Left renal cortex interstitium (tissue), 4 donors: ENCODE results near the gene PCCB. TPM values are rescaled to one million over a fixed set of nuclear protein-coding genes. Genes with fewer than 3 reads are reported as not detected.
"Not testable (repeated sequence)": the region's sequence is repeated elsewhere in the genome, so short reads cannot be mapped to it uniquely, and the experiment has no call there.

Experiments
- DNase-seq, 4 donors: peaks; one replicate each; pipeline ENCODE4 v3.0.0-alpha.2; 2013; ENCODE audit warnings: low read depth in 4 of 4, low spot score in 2 of 4, missing footprints in 1 of 4
- polyA plus RNA-seq, 4 donors: library from polyadenylated mRNA; unstranded; fragments of 120-200 nt; gene quantifications; one replicate each; pipeline ENCODE4 v1.2.1, GENCODE V29; 2013; ENCODE audit not compliant: insufficient read length in 4 of 4

PCCB gene
- 10 to 100 TPM; 58.3 to 84.9 (median 60.0) TPM for polyA plus RNA-seq

DNA sequence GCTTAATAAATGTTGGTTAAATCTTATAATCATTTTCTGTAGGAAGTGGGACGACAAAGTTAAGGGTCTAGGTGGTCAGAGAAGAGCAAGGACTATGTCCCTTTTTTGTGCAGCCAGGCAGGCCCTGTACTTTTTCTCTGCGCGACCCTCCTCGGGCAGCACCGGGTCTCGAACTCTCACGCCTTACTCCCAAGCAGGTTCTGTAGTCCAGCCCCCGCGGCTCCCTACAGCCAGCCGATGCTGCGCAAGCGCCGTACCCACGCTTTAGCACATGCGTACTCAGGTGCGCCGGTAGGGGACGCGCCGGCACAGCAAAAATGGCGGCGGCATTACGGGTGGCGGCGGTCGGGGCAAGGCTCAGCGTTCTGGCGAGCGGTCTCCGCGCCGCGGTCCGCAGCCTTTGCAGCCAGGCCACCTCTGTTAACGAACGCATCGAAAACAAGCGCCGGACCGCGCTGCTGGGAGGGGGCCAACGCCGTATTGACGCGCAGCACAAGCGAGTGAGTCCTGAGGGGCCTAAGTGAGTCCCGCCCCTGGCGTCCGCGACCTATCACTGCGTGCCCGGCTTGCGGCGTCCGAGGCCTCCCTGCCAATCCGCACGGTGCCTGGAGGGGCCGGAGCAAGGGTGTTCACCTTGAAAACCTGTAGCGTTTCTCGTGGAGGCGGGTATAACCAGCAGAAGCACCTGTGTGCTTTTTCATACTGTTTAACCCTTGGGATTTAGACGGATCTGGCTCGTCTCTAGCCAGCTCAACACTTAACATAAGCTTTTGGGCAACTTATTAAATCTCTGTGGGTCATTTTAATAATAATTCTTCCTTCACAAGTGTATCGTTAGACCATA lies at the start of gene PCCB:
Gene PCCB, plus strand, starts transcription at position 282 of the 844 bp plus-strand sequence. Its CDS starts 36 bp downstream, at position 318.
- peak; percentile 75 to 87 (median 82) for DNase-seq

DNA sequence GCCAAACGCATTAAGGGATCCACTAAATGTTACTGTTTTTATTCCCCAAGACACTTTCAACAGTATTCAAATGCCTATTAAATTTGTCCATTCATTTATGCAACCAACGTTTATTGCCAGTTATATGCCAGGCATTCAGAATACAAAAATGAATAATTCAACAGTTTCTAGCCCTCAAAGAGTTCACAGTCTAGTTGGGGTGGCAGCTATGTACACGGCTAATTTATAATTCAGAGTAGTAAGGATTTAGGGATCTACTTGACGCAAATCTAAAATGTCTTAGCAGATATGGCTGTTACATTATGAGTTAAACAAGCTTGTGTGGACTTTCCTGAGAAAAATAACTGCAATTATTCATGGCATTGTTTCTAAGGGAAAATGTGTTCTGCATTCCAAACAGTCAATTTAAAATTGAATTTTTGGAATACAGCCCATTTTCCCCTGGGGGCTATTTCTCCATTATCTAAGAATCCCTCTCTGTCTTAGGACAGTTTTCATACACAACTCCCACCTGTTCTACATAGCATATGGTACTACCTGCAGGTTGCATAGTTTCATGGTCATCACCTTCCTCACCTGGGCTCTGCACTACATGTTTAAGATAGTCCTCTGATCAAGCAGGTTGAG lies 42.5 kb upstream of the PCCB start:
- DNase-seq: no peak

DNA sequence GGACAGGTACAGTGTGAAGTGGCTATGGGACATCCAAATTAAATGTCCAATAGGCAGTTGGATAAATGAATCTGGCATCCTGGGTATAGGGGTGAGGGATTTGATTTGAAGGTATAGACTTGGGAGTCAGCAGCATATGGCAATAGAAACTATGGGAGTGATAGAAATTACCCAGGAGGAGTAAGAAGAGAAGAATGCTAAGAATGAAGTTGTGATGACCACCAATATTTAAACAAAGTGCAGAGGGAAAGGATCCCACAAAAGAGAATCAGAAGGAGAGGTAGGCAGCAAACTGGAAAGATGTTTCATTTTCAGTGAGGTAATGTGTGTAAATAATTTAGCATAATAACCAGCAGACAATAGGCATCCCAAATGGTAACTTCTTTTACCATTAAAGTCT lies 40.2 kb upstream of the PCCB start:
- DNase-seq: no peak

DNA sequence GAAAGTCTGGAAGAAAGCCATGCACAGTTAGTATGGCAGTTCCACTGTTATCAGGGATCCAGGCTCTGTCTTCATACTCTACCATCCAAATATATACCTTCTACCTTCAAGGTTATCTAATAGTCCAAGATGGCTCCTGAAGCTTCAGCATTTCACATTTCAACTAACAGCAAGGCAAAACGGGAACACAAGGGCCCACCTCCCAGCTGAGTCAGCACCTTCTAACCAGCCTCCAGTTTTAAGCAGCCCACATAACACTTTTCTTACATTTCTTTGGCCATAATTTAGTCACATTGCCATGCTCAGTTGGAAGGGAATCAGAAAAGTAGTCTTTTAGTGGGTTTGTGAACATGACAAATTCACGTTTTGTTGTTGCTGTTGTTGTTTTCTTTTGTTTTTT lies 38.6 kb upstream of the PCCB start:
- DNase-seq: no peak

DNA sequence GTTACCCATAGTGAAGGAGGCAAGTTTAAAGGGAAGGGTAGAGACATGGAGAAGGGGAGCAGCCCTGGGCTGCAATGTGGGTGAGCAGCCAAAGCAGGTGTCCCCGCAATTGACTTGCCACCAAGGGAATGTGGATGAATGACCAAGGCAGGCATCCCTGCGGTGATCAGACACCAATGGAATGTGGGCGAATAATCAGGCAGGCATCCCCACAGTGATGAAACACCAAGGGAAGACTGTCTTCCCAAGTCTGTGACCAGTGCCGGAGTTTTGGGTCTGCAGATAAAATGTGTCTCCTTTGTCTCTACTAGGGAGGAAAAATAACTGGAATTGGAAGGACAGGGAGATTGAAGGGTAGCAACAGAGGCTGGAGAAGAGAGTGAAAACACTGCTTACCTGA lies 27.4 kb upstream of the PCCB start:
- not testable (repeated sequence) for DNase-seq

DNA sequence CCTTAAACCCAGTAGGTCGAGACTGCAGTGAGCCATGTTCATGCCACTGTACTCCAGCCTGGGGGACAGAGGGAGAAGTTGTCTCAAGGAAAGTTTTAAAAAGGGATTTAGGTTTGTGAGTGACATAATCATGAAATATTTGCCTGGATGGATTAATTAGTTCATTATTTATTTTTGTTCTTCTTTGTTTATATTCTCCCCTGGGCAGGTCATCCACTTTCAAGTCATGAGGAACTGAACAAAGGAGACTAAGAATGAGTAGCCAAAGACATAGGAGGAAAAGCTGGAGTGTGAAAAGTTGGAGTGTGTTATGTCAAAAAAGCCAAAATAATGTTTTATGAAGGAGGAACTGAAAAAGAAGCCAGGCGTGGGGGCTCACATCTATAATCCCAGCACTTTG lies 17.7 kb upstream of the PCCB start:
- no peak for DNase-seq

DNA sequence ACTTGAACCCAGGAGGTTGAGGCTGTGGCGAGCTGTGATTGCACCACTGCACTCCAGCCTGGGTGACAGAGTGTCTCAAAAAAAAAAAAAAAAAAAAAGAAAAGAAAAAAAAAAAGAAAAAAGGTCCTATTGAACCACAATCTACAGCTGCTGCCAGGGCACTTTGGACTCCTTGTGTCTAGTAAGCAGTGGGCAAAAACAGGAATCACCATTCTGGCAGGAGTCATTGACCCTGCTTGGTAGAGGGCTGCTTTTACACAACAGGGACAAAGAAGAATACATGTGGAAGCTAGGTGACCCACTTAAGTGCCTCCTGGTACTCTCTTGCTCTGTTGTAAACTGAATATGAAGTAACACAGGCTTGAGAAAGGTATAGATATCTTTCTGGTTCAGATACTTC lies 14.6 kb upstream of the PCCB start:
- DNase-seq: no peak

DNA sequence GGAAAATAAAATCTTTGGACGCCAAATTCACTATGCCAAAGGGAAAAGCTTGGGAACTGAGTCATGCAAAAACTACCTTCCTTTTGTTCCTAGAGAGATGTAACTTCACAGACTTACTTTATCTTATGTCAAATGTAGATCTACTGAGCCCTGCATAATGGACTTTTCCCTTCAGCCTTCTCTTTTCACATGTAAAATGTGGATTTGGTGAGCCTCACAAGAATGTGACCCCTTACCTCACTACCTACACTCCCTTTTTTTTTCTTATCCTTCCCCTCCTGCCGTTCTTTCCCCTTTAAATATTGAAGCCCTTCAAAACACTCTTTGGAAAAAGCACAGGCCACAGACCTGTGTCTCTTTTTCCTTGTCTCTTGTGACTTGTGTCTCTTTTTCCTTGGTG lies 14.0 kb upstream of the PCCB start:
- DNase-seq: no peak

DNA sequence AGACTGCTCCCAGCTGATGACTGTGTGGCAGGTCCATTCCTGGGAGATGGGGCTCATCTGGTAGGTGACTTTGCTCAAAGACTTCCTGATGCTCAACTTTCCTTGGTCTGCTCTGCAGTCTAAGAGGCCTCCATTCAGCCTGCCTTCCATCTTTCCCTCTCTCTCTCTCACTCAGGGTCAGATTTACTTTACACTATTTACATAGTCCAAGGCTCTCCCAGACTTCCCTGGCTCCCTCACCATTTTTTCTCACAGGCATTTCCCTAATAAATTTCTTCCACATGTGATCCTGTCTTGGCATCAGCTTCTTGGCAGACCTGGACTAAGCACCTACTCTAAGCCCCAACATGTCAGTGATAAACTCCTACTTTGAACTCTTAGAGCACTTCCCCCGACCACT lies 13.0 kb upstream of the PCCB start:
- DNase-seq: no peak

DNA sequence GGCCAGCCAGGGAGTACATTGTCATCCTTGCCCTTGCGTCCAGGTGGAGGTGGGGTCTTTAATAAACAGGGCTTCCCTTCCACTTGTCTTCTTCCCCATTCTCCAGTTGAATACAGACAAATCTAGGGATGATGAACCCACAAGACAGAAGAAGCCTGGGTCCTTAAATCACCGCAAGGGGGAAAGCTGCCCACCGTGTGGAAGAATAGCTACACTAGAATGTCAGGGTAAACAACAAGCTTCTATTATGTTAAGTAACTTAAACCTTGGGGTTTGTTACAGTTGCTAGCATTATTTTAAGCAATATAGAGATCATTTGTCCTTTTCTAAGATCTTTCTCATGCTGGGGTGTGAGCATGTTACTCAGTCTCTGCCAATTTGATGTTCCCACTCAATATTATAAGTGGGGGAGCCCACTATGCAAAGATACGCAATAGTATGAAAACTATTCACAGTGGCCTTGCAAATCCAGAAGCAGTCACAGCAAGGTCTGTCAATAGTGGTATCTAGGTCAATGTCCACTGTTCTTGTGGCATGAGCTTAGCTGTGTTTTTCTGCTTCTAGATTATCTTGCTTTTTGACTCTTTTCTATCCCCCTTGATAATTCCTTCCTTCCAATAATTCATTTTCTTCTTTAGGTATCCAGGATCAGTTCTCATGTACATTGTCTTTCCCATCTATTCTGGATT lies 12.0 kb upstream of the PCCB start:
- no peak for DNase-seq

DNA sequence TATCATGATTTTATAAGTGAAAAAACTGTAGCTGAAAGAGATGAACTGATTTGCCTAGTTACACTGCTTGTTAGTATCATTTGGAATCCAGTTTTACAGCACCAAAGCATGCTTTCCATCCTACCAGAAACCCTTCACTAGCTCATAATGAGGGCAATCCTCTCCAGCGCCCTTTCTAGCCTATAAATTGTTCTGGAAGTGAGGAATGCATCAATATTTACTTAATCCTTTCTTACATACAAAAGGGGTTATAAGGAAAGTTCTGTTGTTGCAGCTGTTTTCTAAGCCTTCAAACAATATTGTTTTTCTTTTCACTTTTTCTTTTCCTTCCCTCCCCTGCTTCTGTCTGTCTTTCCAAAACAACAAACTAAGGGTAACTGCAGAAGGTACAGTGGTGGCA lies 11.0 kb upstream of the PCCB start:
- peak in 1 of 4 donors; percentile 11 for DNase-seq

DNA sequence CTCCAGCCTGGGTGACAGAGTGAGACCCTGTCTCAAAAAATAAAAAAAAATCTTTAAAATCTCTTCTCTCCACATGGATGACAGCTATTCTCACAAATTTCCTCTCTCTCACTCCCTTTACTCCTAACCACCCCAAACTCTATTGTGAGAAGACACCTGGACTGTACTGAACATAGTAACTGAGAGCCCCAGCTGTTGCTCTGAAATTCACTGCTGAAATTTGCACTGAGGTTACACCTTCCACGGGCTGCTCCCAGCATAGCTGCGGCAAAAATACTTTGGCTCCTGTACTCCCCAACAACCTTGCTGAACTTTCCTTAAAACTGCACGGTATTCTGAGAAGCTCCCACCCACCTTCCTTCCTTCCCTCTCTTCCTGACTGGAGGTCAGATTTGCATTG lies 4.4 kb upstream of the PCCB start:
- no peak for DNase-seq

DNA sequence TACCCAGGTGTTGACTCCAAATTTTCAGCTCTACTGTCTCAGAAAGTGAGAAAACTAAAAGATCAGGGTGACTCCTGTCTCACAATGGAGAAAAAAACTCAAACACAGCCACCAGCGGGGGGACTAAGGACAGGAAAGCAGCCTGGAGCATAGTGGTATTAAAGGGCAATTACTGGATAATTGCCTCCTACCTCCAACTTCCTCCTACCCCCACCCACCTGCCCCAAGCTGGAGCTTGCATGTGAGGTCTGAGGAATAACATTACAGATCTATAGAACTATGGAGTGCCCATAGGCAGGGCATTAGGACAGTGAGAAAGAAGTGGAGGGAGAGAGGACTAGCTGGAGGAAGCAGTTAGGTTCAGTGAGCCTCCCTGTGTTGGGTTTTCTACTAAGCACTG lies 2.7 kb upstream of the PCCB start:
- no peak for DNase-seq

DNA sequence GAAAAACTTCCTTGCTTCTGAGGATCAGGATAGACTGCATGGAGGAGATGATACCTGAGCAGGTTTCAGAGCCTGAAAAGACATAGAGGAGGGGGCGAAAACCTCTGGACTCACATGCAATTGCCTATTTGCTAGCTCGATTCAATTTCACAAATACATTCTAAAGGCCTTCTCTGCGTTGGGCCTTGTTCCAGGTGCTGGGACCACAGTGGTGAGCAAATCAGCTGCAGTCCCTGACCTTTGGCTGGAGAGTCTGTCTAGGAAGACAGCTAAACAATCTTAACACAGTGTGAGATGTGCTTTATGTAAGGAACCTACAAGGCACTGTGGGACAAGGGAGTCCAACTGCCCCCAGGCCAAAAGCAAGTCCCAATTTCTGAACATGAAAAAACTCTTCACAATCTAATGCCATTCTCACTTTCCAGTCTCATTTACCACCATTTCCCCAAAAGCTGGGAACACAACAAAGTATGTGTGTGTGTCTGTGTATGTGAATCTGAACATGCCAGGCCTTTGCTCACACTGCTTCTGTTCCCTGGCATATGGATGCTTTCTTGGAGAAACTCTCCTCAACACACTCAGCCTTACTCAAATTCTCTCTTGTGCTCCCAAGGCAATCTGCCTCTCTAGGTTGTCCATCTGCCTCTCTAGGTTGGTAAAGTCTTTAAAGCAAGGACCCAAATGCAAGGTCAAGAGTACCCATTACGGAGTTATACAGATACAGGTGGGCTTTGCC lies 2.1 kb upstream of the PCCB start:
- no peak for DNase-seq

DNA sequence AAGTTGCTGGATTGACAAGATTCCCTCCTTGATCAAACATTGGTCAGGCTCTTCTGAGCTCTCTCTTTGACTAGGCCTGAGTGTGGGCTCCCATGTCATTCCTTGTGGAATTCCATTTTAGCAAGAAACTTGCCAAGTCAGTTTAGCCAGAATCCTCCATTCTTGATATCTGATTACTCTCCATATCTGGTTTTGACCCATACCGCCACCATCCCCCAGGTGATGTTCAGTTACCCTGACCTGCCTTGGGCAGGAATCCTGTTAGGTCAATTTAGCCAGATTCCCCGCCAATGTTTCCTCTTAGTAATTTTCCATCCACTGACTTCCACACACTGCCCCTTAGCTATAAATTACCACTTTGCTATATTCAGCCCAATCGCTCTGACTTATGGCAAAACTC lies 1.0 kb upstream of the PCCB start:
- DNase-seq: no peak

DNA sequence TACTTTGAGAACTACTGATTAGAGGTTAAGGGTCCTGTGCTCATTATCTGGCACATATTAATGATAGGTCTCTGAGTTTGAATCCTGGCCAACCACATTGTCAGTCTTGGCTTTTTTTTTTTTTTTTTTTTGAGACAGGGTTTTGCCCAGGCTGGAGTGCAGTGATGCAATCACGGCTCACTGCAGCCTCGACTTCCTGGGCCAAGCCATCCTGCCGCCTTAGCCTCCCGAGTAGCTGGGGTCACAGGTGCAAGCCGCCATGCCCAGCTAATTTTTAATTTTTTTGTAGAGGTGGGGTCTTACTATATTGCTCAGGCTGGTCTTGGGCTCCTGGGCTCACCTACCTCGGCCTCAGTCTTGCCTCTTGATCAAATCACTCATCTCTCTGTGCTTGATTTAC lies 547 bp upstream of the PCCB start:
- DNase-seq: no peak

DNA sequence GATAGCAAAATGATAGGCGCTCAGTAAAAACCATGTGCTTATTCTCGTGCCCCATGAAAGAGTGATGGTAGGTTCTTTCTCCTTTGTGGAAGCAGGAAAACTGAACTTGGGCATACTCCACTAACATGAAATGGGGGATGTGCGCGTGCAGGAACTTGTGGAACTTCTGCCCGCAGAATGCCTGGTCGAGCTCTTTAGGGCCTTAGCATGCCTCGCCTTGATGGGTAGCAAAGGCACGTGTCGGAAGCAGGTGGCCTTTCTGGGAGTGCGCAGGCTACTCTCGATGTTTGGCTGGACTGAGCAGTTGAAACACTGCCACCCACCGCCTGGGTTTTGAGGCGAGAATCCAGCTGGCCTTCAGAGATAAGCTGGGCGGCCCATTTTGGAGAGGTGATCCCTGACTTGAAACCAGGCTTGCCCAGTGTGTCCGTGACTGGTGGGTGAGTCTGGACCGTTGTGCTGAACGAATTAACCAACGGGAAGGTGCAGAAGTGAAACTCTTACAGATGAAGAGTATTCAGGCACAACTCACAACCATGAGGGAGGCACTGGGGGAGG lies 842 bp downstream of the PCCB start:
- peak in 2 of 4 donors; percentile 31 to 50 for DNase-seq

DNA sequence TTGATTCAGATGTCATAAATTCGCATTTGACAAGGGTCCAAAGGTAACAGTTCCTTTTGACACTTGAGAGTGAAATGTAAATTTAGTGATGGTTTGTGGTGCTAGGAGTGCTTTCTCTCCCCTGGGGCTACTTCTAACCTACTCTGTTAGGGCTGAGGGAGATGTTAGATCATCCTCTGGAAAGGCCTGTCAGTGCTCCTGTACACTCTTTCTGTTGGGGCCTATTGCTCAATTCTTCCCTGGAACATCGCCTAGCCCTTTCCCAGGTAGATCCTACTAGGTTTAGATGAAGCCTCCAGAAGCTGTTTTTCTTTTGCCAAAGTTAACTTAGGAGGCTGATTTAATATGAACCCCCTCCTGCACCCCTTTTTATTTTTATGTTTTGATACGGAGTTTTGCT lies 1.4 kb downstream of the PCCB start:
- DNase-seq: no peak

DNA sequence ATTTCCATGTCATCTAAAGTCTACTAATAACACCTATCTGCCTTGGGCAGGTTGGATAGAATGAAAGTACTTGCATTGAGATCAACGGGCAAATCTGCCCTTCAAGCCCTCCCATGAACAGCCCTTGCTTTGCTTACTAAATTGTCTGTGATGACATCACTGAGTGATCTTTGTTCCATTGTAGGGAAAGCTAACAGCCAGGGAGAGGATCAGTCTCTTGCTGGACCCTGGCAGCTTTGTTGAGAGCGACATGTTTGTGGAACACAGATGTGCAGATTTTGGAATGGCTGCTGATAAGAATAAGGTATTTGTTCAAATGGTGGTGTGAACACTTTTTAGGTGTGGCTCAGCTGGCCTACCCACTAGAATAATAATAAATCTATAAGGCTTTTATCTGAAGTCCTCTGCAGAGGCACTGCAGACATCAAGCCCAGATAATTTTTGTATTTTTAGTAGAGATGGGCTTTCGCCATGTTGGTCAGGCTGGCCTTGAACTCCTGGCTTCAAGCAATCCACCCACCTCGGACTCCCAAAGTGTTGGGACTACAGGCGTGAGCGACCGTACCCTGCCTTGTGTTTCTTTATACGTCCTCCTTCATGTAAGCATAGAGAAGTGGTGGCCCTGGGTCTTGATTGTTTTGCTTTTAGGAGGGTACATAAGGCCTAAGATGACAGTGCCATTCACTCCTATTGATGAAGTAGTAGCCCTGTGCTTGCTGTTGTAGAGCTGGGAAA lies 5.7 kb downstream of the PCCB start:
- no peak for DNase-seq

DNA sequence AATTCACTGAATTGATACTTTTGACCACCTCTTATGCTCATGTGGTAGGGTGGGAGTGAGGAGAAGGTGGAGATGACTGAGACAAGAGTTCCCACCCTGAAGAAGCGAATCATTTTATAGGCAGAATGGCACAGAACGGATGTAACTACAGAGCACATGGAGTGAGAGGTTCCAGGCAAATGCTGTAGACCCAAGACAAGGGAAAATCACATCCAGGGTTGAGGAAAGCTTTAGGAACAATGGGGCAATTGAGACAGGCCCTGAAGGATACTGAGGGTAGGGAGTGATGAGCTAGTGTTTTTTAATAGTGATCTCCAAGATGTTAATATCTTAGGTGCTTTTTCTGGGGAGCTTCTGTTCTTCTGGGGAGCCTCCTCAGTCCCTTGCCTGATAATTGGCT lies 8.1 kb downstream of the PCCB start:
- no peak for DNase-seq
